Brain pericyte (primary cell): Measurements from ENCODE around the gene STAG3.
"Not testable (repeated sequence)": the region's sequence is repeated elsewhere in the genome, so short reads cannot be mapped to it uniquely, and the experiment has no call there.

Experiments used
- DNase-seq: peaks from one replicate; pipeline ENCODE4 v3.0.0-alpha.2; 2012; ENCODE audit warnings: low read depth, low spot score

STAG3 gene

GRCh38 chr7:100177045-100178001 lies at the start of gene STAG3, which contains the start of gene GPC2:
STAG3 (plus strand) TSS chr7:100177918; CDS start chr7:100180557, 2,639 bp downstream.
GPC2 (minus strand) TSS chr7:100177381; CDS start chr7:100177199, 182 bp downstream.
- DNase-seq = peak; percentile 85

GRCh38 chr7:100128637-100128963 lies 49.1 kb upstream of the STAG3 start:
- no peak for DNase-seq

GRCh38 chr7:100130220-100130607 lies 47.5 kb upstream of the STAG3 start:
- DNase-seq = not testable (repeated sequence)

GRCh38 chr7:100130608-100131453 lies 46.9 kb upstream of the STAG3 start:
- no peak for DNase-seq

- DNase-seq = no peak
Measured at GRCh38 chr7:100132126-100132525, 45.6 kb upstream of the STAG3 start.

GRCh38 chr7:100132697-100133151 lies 45.0 kb upstream of the STAG3 start:
- no peak for DNase-seq

GRCh38 chr7:100137851-100138760 lies 39.6 kb upstream of the STAG3 start:
- DNase-seq = no peak

- no peak for DNase-seq
Measured at GRCh38 chr7:100141555-100141949, 36.2 kb upstream of the STAG3 start.

GRCh38 chr7:100142461-100142860 lies 35.3 kb upstream of the STAG3 start:
- no peak for DNase-seq

GRCh38 chr7:100146350-100146749 lies 31.4 kb upstream of the STAG3 start:
- not testable (repeated sequence) for DNase-seq

- DNase-seq = no peak
Measured at GRCh38 chr7:100147278-100147677, 30.4 kb upstream of the STAG3 start.

- no peak for DNase-seq
Measured at GRCh38 chr7:100148225-100148558, 29.5 kb upstream of the STAG3 start.

GRCh38 chr7:100148559-100149328 lies 29.0 kb upstream of the STAG3 start, which contains the start of gene LAMTOR4:
LAMTOR4 (plus strand) TSS chr7:100148918; CDS start chr7:100148973, 55 bp downstream.
- peak; percentile 97 for DNase-seq

GRCh38 chr7:100152404-100152803 lies 25.3 kb upstream of the STAG3 start:
- no peak for DNase-seq

- no peak for DNase-seq
Measured at GRCh38 chr7:100152937-100153666, 24.6 kb upstream of the STAG3 start.

GRCh38 chr7:100153708-100154535 lies 23.8 kb upstream of the STAG3 start:
- DNase-seq = no peak

GRCh38 chr7:100154651-100155491 lies 22.8 kb upstream of the STAG3 start:
- DNase-seq = no peak
